GM19324 (cell line): ENCODE data around the gene BRAP.
"Not testable (repeated sequence)": the region's sequence is repeated elsewhere in the genome, so short reads cannot be mapped to it uniquely, and the experiment has no call there.

Experiments used
- ATAC-seq: cut with Tn5 transposase; IDR thresholded peaks from one replicate; pipeline ENCODE4 v1.9.1; 2021; ENCODE audit warnings: mild to moderate bottlenecking, moderate library complexity; ENCODE audit not compliant: unreplicated experiment, low FRiP score

The BRAP gene

GRCh38 chr12:111684485-111685198 is 1.1 kb downstream of the BRAP start:
- not testable (repeated sequence) for ATAC-seq

DNA sequence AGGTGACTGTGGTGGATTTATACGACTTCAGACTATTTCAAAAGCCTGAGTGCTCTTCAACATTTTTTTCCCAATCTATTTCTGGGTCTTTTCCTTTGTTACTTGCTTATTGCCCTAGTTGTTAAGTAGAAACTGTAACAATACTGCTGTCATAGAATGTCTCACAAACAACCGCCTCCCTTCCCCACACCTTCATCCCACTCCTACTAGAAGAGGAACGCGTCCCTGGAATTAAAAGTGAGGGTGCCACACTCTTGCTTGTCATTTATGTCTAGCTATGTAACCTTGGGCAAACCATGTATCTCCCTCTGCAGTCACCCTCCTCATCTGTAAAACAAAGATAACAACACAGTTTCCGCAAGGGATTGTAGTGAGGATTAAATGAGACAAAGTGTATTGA is 8.6 kb downstream of the BRAP start:
- no peak for ATAC-seq

- ATAC-seq, result no peak
Measured at GRCh38 chr12:111673503-111673902, 12.3 kb downstream of the BRAP start.

GRCh38 chr12:111672822-111673381 is 12.9 kb downstream of the BRAP start:
- ATAC-seq, result no peak

DNA sequence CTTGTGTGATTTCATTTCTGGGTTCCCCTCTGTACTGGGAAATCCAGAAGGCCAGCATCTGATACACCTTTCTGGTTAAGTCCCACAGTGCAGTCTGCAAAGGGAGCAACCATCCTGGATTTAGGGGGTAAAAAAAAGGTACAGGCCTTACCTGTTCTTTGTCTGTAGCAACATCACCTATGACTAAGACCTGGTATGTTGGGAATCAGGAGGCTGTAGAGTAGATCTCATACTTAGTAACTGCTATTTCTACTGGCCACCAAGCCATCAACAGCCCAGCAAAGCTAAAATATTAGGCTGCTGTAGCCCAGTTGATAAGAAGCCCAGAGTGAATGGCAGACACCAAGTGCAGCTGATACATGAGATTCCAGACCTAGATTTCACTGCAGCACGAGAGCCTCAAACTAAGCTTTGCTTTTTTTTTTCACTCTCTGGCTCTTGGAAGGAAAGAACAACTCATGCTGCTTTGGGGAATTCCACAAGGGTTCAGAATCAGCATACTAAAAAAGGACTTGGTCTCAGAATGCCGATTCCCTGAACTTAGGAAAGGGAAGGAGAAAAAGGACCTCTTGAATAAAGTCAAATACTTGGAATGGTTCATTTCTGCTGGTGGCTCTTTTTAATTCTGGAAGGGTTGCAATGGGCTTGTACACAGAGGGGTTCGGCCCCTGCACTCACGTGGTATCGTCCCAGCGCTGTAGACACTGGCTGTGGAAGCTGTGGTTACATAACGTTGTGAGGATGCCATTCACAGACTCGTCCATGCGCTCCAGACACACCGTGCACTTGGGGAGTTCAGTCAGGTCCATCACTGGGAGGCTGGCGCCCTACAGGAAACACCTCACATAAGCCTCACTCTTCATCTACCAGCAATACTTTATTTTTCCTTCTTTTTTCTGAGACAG is 20.5 kb downstream of the BRAP start:
- no peak for ATAC-seq

- no peak for ATAC-seq
Measured at GRCh38 chr12:111664499-111664898, 21.3 kb downstream of the BRAP start.

GRCh38 chr12:111656016-111656415 is 29.7 kb downstream of the BRAP start:
- ATAC-seq, result no peak

GRCh38 chr12:111655356-111655755 is 30.4 kb downstream of the BRAP start:
- no peak for ATAC-seq

GRCh38 chr12:111653596-111653995 is 32.2 kb downstream of the BRAP start:
- ATAC-seq, result no peak

GRCh38 chr12:111652530-111652929 is 33.2 kb downstream of the BRAP start:
- not testable (repeated sequence) for ATAC-seq

DNA sequence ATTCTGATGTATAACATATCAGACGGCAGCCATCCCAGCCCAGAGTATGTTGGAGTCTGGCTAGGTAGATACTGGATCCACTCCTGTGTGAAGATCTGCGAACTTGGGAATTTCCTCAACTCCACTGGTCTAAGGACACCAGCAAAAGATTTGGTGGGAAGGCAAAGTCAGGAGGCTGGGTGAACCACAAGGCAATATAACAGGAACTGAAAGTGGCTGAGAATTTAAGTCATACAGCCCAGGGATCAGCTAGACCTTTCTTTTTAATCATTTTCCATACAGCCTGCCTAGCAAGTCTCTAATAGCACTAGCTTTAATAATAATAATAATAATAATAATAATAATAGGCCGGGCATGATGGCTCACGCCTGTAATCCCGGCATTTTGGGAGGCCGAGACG is 34.8 kb downstream of the BRAP start:
- no peak for ATAC-seq

GRCh38 chr12:111645433-111645832 is 40.3 kb downstream of the BRAP start:
- no peak for ATAC-seq

DNA sequence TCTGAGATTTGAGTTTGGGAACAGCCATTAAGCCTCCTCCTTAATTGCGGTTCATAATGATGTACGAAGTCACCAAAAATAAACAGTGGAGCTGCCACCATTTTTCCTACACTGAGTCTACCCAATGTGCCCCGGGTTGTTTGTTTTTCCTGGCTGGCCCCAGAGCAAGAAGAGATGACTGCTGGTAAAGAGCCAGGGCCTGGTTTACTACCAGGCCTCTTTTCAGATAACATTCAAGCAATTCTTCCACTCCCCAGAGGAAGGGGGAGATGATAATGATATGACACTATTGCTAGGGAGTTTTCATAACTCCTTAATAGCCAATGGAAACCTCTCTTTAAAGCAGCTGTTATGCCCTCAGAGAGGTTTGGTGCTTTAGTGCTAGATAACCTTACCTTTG is 42.3 kb downstream of the BRAP start:
- no peak for ATAC-seq

GRCh38 chr12:111642681-111643426 is 42.9 kb downstream of the BRAP start:
- ATAC-seq, result no peak

DNA sequence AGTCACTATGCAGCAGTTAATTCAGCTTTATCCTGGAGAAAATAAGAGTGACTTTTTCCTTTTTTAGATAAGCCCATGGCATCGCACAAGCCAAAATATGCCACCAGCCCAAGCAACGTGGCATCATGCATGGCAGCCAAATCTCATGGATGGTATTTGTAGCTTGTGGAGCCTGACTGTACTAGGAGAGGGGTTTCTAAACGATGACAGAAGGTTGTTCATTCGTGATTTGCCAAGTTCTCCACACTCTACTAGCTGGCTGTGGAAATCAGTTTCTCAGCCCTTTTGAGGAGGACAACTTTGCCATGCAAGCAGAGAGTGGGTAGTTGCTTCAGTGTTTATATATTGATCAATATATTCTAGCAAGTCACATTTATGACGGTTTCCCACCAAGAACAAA is 45.2 kb downstream of the BRAP start:
- ATAC-seq, result no peak

- no peak for ATAC-seq
Measured at GRCh38 chr12:111638556-111638955, 47.2 kb downstream of the BRAP start.

GRCh38 chr12:111636209-111636945 is 49.4 kb downstream of the BRAP start:
- no peak for ATAC-seq

DNA sequence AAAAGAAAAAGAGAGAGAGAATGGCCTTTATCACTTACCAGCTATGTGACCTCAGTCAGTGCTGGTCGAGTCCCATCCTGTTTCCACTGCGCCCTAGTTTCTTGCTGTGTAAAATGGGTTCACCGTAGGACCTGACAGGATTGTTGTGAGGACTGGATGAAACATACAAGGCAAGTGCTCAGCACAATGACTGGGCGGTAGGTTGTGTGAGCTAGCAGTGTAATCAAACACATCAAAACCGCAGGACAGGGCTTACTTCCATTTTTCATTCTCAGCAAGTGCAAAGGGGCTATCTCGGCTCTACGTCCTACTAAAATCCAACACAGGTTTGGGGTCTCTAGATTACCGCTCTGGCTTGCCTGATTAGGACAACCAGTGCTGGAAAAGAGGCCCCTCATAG is 50.2 kb downstream of the BRAP start:
- ATAC-seq, result no peak

DNA sequence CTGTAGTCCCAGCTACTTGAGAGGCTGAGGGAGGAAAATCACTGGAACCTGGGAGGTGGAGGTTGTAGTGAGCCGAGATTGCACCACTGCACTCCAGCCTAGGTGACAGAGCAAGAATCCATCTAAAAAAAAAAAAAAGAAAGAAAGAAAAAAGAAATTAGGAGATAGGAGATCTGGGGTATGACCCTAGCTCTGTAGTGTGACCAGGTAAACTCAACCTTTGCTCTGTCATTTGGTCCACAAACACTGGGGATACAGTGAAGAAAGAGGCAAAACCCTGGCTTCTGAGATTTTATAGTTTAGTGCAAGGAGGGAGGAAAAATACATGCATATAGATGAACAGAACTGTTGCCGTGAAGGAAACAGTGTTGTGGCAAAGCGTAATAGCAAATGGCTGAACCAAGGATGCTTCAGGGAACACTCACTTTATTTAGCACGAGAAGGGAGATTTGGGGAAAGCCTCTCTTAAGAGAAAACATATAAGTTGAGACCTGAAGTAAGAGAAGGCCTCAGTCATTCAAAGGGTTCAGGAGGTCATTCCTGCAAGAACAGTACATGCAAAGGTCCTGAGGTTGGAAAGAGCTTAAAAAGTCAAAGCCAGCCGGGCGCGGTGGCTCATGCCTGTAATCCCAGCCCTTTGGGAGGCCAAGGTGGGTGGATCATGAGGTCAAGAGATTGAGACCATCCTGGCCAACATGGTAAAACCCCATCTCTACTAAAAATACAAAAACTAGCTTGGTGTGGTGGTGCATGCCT is 57.1 kb downstream of the BRAP start:
- ATAC-seq, result no peak
